WTC11 (cell line): ENCODE measurements around the gene SPP1. TPM values are rescaled to one million over a fixed set of nuclear protein-coding genes. Genes with fewer than 3 reads are reported as not detected.

Experiments
- ATAC-seq: fragments of 200-7000 bp; cut with Tn5 transposase; 2 replicates; pipeline ENCODE4 v1.10.0; 2021; ENCODE audit warnings: mild to moderate bottlenecking, moderate library complexity
- CTCF ChIA-PET: fragments of 300-600 bp; sonication (Branson Sonifier 250); formaldehyde crosslinking; loops from one replicate; lab custom pipeline; 2021; ENCODE audit warnings: antibody characterized with exemption; lab: Charles Lee
- POLR2A ChIA-PET: fragments of 350-600 bp; sonication (Branson Sonifier 250); formaldehyde crosslinking; loops from one replicate; lab custom pipeline; 2021; ENCODE audit warnings: antibody characterized with exemption; lab: Charles Lee
- DNase-seq: peaks from one replicate; pipeline ENCODE4 v3.0.0; 2021; ENCODE audit warnings: low spot score
- H3K27ac Mint-ChIP-seq: 2 replicates; pipeline ENCODE4 v1.8.0; 2021; ENCODE audit warnings: mixed read lengths
- H3K27me3 Mint-ChIP-seq: 2 replicates; pipeline ENCODE4 v1.8.0; 2021; ENCODE audit warnings: low read depth, mild to moderate bottlenecking, moderate library complexity, mixed read lengths
- H3K36me3 Mint-ChIP-seq: 2 replicates; pipeline ENCODE4 v1.8.0; 2021; ENCODE audit warnings: mixed read lengths
- H3K4me1 Mint-ChIP-seq: 2 replicates; pipeline ENCODE4 v1.8.0; 2022; ENCODE audit warnings: mixed read lengths
- H3K4me3 Mint-ChIP-seq: 2 replicates; pipeline ENCODE4 v1.8.0; 2021; ENCODE audit warnings: mild to moderate bottlenecking, moderate library complexity, mixed read lengths
- H3K9me3 Mint-ChIP-seq: 2 replicates; pipeline ENCODE4 v1.8.0; 2021; ENCODE audit warnings: mixed read lengths
- FOXK1 ChIP-seq: sonication (generic); formaldehyde crosslinking; IDR thresholded peaks from 2 replicates; pipeline ENCODE4 v1.8.0; 2022; ENCODE audit warnings: mild to moderate bottlenecking, moderate library complexity, missing genetic modification reagents
- KAT7 ChIP-seq: sonication (generic); formaldehyde crosslinking; IDR thresholded peaks from 2 replicates; pipeline ENCODE4 v1.8.1; 2023; ENCODE audit warnings: missing genetic modification reagents, mild to moderate bottlenecking, borderline replicate concordance
- RORB ChIP-seq: fragments of 250-450 bp; sonication (Bioruptor Pico); IDR thresholded peaks from 2 replicates; pipeline ENCODE4 v1.9.0; 2021; ENCODE audit warnings: mild to moderate bottlenecking
- SMAD3 ChIP-seq: sonication (generic); formaldehyde crosslinking; IDR thresholded peaks from 2 replicates; pipeline ENCODE4 v1.8.0; 2022; ENCODE audit warnings: missing genetic modification reagents, mild to moderate bottlenecking, borderline replicate concordance
- total RNA-seq: library from RNA; stranded (reverse); gene quantifications from 3 replicates; pipeline ENCODE4 v1.2.3, GENCODE V29; 2021
- TF ChIP-seq, protein P1 (sequence below): sonication (generic); formaldehyde crosslinking; IDR thresholded peaks from 2 replicates; pipeline ENCODE4 v1.8.0; 2023; ENCODE audit warnings: missing genetic modification reagents, mild to moderate bottlenecking, borderline replicate concordance
- TF ChIP-seq, protein P2 (sequence below): sonication (generic); formaldehyde crosslinking; IDR thresholded peaks from 2 replicates; pipeline ENCODE4 v1.8.0; 2022; ENCODE audit warnings: mild to moderate bottlenecking, missing genetic modification reagents
- TF ChIP-seq, protein P3 (sequence below): sonication (generic); formaldehyde crosslinking; IDR thresholded peaks from 2 replicates; pipeline ENCODE4 v1.8.1; 2023; ENCODE audit warnings: mild to moderate bottlenecking, moderate library complexity, missing genetic modification reagents
- TF ChIP-seq, protein P4 (sequence below): fragments of 250-450 bp; sonication (Bioruptor Pico); IDR thresholded peaks from 2 replicates; pipeline ENCODE4 v1.9.0; 2021; ENCODE audit warnings: mild to moderate bottlenecking, borderline replicate concordance
- TF ChIP-seq, protein P5 (sequence below): sonication (generic); formaldehyde crosslinking; IDR thresholded peaks from 2 replicates; pipeline ENCODE4 v1.8.1; 2022; ENCODE audit warnings: low read depth, missing genetic modification reagents, borderline replicate concordance
- TF ChIP-seq, protein P6 (sequence below): sonication (generic); formaldehyde crosslinking; IDR thresholded peaks from 2 replicates; pipeline ENCODE4 v1.8.1; 2022; ENCODE audit warnings: mild to moderate bottlenecking, missing genetic modification reagents, moderate library complexity, borderline replicate concordance
- TF ChIP-seq, protein P7 (sequence below): sonication (generic); formaldehyde crosslinking; IDR thresholded peaks from 2 replicates; pipeline ENCODE4 v1.8.1; 2023; ENCODE audit warnings: mild to moderate bottlenecking, missing genetic modification reagents, moderate library complexity

Gene SPP1
- total RNA-seq, 1 experiment from 2014 or later = 56.6 TPM

DNA sequence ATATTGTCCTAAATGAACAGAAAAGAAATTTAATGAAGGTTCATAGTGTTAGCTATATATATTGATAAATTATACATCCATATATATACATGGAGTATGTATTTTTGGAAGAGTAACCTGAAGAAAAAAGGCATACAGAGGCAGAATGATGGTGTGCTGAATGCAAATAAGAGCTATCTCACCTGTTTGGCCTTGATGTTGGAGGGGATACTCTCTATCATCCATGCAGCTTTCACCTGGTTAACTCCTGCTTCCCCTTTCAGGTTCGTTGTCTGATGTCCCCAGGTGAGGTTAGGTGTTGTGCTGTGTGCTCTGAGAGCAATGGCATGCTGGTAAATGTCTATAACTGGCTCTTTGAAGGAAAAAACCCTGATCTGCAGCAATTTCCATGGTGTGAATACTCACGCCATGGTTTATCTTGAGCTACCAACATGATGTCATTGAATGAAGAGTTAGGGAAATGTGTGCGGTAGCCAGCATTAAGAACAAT is 31.8 kb upstream of the SPP1 start (continued):
- TF ChIP-seq, protein P1, sequence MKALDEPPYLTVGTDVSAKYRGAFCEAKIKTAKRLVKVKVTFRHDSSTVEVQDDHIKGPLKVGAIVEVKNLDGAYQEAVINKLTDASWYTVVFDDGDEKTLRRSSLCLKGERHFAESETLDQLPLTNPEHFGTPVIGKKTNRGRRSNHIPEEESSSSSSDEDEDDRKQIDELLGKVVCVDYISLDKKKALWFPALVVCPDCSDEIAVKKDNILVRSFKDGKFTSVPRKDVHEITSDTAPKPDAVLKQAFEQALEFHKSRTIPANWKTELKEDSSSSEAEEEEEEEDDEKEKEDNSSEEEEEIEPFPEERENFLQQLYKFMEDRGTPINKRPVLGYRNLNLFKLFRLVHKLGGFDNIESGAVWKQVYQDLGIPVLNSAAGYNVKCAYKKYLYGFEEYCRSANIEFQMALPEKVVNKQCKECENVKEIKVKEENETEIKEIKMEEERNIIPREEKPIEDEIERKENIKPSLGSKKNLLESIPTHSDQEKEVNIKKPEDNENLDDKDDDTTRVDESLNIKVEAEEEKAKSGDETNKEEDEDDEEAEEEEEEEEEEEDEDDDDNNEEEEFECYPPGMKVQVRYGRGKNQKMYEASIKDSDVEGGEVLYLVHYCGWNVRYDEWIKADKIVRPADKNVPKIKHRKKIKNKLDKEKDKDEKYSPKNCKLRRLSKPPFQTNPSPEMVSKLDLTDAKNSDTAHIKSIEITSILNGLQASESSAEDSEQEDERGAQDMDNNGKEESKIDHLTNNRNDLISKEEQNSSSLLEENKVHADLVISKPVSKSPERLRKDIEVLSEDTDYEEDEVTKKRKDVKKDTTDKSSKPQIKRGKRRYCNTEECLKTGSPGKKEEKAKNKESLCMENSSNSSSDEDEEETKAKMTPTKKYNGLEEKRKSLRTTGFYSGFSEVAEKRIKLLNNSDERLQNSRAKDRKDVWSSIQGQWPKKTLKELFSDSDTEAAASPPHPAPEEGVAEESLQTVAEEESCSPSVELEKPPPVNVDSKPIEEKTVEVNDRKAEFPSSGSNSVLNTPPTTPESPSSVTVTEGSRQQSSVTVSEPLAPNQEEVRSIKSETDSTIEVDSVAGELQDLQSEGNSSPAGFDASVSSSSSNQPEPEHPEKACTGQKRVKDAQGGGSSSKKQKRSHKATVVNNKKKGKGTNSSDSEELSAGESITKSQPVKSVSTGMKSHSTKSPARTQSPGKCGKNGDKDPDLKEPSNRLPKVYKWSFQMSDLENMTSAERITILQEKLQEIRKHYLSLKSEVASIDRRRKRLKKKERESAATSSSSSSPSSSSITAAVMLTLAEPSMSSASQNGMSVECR (CRISPR knock-in tag) = no peak
- TF ChIP-seq, protein P2, sequence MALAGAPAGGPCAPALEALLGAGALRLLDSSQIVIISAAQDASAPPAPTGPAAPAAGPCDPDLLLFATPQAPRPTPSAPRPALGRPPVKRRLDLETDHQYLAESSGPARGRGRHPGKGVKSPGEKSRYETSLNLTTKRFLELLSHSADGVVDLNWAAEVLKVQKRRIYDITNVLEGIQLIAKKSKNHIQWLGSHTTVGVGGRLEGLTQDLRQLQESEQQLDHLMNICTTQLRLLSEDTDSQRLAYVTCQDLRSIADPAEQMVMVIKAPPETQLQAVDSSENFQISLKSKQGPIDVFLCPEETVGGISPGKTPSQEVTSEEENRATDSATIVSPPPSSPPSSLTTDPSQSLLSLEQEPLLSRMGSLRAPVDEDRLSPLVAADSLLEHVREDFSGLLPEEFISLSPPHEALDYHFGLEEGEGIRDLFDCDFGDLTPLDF = no peak
- TF ChIP-seq FOXK1 (CRISPR knock-in tag) (no peak), SMAD3 (no peak), KAT7 (CRISPR knock-in tag) (no peak)
- TF ChIP-seq, protein P3, sequence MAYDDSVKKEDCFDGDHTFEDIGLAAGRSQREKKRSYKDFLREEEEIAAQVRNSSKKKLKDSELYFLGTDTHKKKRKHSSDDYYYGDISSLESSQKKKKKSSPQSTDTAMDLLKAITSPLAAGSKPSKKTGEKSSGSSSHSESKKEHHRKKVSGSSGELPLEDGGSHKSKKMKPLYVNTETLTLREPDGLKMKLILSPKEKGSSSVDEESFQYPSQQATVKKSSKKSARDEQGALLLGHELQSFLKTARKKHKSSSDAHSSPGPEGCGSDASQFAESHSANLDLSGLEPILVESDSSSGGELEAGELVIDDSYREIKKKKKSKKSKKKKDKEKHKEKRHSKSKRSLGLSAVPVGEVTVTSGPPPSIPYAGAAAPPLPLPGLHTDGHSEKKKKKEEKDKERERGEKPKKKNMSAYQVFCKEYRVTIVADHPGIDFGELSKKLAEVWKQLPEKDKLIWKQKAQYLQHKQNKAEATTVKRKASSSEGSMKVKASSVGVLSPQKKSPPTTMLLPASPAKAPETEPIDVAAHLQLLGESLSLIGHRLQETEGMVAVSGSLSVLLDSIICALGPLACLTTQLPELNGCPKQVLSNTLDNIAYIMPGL = no peak
- TF ChIP-seq, protein P4, sequence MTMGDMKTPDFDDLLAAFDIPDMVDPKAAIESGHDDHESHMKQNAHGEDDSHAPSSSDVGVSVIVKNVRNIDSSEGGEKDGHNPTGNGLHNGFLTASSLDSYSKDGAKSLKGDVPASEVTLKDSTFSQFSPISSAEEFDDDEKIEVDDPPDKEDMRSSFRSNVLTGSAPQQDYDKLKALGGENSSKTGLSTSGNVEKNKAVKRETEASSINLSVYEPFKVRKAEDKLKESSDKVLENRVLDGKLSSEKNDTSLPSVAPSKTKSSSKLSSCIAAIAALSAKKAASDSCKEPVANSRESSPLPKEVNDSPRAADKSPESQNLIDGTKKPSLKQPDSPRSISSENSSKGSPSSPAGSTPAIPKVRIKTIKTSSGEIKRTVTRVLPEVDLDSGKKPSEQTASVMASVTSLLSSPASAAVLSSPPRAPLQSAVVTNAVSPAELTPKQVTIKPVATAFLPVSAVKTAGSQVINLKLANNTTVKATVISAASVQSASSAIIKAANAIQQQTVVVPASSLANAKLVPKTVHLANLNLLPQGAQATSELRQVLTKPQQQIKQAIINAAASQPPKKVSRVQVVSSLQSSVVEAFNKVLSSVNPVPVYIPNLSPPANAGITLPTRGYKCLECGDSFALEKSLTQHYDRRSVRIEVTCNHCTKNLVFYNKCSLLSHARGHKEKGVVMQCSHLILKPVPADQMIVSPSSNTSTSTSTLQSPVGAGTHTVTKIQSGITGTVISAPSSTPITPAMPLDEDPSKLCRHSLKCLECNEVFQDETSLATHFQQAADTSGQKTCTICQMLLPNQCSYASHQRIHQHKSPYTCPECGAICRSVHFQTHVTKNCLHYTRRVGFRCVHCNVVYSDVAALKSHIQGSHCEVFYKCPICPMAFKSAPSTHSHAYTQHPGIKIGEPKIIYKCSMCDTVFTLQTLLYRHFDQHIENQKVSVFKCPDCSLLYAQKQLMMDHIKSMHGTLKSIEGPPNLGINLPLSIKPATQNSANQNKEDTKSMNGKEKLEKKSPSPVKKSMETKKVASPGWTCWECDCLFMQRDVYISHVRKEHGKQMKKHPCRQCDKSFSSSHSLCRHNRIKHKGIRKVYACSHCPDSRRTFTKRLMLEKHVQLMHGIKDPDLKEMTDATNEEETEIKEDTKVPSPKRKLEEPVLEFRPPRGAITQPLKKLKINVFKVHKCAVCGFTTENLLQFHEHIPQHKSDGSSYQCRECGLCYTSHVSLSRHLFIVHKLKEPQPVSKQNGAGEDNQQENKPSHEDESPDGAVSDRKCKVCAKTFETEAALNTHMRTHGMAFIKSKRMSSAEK = no peak
- TF ChIP-seq, protein P5, sequence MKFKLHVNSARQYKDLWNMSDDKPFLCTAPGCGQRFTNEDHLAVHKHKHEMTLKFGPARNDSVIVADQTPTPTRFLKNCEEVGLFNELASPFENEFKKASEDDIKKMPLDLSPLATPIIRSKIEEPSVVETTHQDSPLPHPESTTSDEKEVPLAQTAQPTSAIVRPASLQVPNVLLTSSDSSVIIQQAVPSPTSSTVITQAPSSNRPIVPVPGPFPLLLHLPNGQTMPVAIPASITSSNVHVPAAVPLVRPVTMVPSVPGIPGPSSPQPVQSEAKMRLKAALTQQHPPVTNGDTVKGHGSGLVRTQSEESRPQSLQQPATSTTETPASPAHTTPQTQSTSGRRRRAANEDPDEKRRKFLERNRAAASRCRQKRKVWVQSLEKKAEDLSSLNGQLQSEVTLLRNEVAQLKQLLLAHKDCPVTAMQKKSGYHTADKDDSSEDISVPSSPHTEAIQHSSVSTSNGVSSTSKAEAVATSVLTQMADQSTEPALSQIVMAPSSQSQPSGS (CRISPR knock-in tag) = no peak
- TF ChIP-seq, protein P6, sequence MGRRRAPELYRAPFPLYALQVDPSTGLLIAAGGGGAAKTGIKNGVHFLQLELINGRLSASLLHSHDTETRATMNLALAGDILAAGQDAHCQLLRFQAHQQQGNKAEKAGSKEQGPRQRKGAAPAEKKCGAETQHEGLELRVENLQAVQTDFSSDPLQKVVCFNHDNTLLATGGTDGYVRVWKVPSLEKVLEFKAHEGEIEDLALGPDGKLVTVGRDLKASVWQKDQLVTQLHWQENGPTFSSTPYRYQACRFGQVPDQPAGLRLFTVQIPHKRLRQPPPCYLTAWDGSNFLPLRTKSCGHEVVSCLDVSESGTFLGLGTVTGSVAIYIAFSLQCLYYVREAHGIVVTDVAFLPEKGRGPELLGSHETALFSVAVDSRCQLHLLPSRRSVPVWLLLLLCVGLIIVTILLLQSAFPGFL (CRISPR knock-in tag) = no peak

DNA sequence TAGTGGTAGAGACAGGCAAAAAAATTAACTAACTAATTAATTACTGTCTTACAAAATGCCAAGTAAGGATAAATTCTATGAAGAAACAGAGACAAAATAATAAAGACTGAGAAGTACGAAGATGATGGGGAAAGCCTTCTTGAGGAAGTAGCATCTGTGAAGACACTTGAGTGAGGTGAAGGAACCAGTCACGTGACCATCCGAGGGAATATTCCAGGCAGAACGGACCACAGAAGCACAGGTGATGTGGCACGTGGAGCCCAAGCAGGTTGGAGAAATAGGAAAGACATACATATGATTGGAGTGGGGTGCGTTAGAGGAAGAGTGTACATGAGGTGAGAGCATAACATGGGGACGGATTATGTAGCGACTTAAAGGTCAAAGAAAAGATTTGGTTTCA is 30.5 kb upstream of the SPP1 start:
- no peak for DNase-seq
- ATAC-seq = no peak
- Mint-ChIP-seq H3K27ac (no peak overlapping the region), H3K36me3 (peaks cover 17% of the 10 kb centered on the region), H3K27me3 (peaks cover 7% of the 10 kb centered on the region; the same call in 1 of the 2 replicates), H3K9me3 (peaks cover 13% of the 10 kb centered on the region), H3K4me1 (peaks cover 28% of the 10 kb centered on the region), H3K4me3 (no peak overlapping the region)
- ChIA-PET CTCF (no interaction called here), POLR2A (no interaction called here)
- TF ChIP-seq, protein P7, sequence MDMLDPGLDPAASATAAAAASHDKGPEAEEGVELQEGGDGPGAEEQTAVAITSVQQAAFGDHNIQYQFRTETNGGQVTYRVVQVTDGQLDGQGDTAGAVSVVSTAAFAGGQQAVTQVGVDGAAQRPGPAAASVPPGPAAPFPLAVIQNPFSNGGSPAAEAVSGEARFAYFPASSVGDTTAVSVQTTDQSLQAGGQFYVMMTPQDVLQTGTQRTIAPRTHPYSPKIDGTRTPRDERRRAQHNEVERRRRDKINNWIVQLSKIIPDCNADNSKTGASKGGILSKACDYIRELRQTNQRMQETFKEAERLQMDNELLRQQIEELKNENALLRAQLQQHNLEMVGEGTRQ (CRISPR knock-in tag) = peak; percentile 20; the same call in 1 of the 2 replicates
- no peak for TF ChIP-seq RORB (CRISPR knock-in tag)
